GM12801 (cell line): ENCODE data around the gene ATRAID.

Source experiments
- TF ChIP-seq, protein P1 (sequence below): IDR thresholded peaks from one replicate; pipeline ENCODE4 v1.5.1; 2011; ENCODE audit warnings: control low read depth; ENCODE audit not compliant: insufficient read length; ENCODE audit errors: extremely low read depth

The ATRAID gene

GRCh38 chr2:27175330-27175729 lies 36.5 kb upstream of the ATRAID start:
- TF ChIP-seq, protein P1, sequence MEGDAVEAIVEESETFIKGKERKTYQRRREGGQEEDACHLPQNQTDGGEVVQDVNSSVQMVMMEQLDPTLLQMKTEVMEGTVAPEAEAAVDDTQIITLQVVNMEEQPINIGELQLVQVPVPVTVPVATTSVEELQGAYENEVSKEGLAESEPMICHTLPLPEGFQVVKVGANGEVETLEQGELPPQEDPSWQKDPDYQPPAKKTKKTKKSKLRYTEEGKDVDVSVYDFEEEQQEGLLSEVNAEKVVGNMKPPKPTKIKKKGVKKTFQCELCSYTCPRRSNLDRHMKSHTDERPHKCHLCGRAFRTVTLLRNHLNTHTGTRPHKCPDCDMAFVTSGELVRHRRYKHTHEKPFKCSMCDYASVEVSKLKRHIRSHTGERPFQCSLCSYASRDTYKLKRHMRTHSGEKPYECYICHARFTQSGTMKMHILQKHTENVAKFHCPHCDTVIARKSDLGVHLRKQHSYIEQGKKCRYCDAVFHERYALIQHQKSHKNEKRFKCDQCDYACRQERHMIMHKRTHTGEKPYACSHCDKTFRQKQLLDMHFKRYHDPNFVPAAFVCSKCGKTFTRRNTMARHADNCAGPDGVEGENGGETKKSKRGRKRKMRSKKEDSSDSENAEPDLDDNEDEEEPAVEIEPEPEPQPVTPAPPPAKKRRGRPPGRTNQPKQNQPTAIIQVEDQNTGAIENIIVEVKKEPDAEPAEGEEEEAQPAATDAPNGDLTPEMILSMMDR: no peak

DNA sequence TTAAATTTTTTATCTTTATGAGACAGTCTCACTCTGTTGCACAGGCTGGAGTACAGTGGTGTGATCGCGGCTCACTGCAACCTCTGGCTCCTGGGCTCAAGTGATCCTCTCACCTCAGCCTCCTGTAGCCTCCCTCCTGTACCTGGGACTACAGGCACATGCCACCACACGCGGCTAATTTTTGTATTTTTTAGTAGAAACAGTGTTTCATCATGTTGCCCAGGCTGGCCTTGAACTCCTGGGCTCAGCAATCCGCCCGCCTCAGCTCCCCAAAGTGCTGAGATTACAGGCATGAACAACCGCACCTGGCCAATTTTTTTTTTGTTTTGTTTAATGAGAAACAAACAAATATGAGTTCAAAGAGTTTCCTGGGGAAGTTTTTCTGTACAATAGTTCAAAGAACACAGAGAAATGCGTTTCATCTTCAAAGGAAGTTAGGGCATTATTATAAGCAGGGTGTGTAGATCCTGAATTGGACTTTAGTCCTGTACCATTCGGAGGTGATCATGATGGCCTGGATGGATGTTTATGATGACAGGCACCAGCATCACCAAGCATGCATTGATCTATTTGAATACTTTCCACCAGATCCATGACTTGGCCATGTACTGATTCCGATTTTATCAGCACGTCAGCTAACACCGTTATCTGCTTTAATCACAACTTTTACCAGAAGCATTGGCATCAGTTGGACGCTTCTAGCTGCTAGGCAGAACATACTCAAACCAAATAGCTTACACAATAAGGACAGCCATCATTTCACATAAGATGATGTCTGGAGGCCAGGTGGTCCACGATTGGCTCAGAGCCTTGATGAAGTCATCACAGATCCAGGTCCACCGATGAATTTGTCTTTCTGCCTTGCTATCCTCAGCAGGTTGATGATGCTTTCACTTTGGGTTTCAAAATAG lies 34.1 kb upstream of the ATRAID start:
- TF ChIP-seq, protein P1: no peak

DNA sequence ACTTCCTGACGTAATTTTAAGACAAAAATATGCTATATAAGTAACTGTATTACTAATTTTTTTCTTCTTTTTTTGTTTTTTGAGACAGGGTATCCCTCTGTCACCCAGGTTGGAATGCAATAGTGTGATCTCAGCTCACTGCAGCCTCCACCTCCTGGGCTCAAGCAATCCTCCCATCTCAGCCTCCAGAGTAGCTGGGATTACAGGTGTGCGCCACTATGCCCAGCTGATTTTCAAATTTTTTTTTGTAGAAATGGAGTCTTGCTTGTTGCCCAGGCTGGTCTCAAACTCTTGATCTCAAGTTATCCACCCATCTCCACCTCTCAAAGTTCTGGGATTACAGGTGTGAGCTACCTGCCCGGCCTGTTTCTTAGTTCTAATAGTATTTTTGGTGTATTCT lies 33.4 kb upstream of the ATRAID start:
- TF ChIP-seq, protein P1: no peak

DNA sequence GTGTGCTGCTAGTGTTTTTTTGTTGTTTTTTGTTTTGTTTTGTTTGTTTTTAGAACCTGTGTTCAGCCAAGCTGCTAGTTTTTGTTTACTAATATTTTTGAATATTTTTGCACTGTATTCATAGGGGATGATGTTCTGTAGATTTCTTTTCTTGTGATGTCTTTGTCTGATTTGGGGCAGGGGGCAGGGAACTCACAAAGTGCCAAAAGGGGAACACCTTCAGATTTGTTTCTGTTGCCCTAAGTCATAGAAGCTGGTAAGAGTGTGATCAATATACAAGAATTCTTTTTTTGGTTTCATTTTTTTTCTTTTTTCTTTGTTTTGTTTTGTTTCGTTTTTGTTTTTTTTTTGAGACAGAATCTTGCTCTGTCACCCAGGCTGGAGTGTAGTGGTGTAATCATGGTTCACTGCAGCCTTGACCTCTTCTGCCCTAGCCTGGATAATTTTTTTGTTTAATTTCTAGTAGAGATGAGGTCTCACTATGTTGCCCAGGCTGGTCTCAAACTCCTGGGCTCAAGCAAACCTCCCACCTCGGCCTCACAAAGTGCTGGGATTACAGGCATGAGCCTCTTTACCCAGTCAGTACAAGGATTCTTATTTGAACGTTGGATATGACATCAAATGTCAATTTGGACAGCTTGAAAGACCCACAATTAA lies 32.4 kb upstream of the ATRAID start:
- TF ChIP-seq, protein P1: no peak

DNA sequence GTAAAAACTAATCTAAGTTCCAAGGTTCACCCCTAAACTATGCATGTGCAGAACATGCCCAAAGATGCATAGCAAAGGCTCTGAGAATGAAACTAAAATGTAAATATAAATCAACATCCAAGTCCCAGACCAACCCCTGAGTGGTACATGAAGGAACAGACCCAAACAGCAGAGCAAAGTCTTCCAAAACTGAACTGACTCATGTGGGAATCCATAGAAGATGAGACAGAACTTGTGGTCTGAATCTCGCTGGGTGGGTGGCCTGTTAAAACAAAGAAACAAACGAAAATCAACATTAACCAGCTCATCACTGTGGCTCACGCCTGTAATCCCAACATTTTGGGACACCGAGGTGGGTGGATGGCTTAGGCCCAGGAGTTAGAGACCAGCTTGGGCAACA lies 29.5 kb upstream of the ATRAID start:
- TF ChIP-seq, protein P1: no peak

DNA sequence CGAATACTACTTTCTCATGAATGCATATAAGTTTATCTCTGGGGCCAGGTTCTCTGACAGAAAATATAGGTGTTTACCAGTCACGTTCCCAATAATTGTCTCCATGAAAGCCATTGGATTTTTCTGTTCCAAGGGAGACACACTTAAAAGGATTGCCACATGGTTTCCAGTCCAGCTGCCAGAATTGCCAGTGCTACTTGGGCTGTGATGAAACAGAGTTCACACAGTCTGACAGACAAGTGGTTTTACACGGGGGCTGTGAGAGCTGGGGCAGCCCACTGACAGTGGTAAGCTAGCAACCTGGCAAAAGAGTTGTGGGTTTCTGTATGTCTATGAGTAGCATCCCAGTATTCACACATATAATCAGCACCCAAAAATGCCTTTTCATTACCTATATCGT lies 27.7 kb upstream of the ATRAID start:
- TF ChIP-seq, protein P1: no peak

DNA sequence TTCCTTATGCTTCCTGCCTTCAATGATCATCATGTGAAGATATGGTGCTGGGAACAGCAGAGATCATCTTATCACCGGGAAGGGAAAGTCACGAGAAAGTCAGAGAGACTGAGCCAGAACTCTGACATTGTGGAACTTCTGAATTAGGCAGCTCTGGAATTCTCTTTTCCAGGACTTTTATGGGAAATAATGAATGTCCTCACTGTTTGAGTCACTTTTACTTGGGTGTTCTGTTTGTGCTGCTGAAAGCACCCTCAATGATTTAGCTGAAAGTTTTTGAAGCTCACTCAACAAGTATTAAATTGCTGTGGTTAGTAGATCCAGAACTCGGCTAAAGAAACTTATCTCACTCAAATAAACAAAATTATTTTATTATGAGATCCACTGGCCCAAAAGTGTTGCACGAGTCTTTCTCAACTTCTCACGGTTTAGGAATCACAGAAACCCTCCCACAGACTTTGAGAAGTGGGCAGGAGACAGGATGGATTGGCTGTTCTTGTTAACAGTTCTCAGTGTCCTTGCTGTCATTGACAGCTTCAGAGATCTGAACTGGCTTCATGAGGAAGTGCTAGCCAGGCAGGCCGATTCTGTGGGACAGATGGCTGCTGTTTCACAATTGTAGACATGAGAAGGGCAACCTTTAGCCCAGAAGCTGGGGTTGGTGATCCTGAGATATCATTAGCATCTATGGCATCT lies 26.4 kb upstream of the ATRAID start:
- TF ChIP-seq, protein P1: no peak
